BE2C (cell line): ENCODE results near the gene COL16A1.

Source experiments
- DNase-seq: peaks from one replicate; pipeline ENCODE4 v3.0.0-alpha.2; 2020
- H3K27me3 ChIP-seq: fragments of 250-450 bp; sonication (Bioruptor Pico); 2 replicates; pipeline ENCODE4 v1.5.1; 2020; ENCODE audit warnings: mild to moderate bottlenecking
- H3K36me3 ChIP-seq: fragments of 250-450 bp; sonication (Bioruptor Pico); 2 replicates; pipeline ENCODE4 v1.5.1; 2020; ENCODE audit warnings: mild to moderate bottlenecking
- H3K4me1 ChIP-seq: fragments of 250-450 bp; sonication (Bioruptor Pico); 2 replicates; pipeline ENCODE4 v1.5.1; 2020
- H3K4me3 ChIP-seq: 2 replicates; pipeline ENCODE4 v1.5.1; 2011; ENCODE audit warnings: low read depth, low read length
- H3K9me3 ChIP-seq: fragments of 250-450 bp; sonication (Bioruptor Pico); 2 replicates; pipeline ENCODE4 v1.5.1; 2020
- TF ChIP-seq, protein P1 (sequence below): IDR thresholded peaks from 2 replicates; pipeline ENCODE4 v1.5.1; 2012; ENCODE audit warnings: mild to moderate bottlenecking, low read depth, low read length

COL16A1 gene

DNA sequence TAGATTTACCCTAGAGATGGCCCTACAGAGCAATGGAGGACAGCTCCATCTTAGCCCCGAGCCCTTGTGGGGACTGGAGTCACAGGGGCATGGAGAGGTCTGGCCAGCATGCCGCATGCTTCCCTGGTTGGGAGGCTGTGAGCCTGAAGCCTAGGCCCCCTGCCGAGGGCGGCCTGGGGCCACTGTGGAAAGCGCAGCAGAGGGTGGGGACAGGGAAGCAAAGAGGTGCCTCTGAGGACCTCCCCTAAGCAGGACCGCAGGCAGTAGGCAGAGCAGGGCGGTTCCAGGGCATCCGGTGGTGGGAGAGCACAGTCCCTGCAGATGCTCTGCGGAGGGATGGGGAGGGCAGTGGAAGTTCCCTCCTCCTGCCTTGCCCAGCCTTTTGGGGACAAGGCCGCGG lies 32.7 kb downstream of the COL16A1 start:
- Histone ChIP-seq H3K4me3 (no peak overlapping the region), H3K9me3 (no peaks in the 10 kb centered on the region), H3K4me1 (peaks cover 12% of the 10 kb centered on the region; the same call in 1 of the 2 replicates), H3K27me3 (no peaks in the 10 kb centered on the region), H3K36me3 (no peaks in the 10 kb centered on the region)
- DNase-seq = no peak
- TF ChIP-seq, protein P1, sequence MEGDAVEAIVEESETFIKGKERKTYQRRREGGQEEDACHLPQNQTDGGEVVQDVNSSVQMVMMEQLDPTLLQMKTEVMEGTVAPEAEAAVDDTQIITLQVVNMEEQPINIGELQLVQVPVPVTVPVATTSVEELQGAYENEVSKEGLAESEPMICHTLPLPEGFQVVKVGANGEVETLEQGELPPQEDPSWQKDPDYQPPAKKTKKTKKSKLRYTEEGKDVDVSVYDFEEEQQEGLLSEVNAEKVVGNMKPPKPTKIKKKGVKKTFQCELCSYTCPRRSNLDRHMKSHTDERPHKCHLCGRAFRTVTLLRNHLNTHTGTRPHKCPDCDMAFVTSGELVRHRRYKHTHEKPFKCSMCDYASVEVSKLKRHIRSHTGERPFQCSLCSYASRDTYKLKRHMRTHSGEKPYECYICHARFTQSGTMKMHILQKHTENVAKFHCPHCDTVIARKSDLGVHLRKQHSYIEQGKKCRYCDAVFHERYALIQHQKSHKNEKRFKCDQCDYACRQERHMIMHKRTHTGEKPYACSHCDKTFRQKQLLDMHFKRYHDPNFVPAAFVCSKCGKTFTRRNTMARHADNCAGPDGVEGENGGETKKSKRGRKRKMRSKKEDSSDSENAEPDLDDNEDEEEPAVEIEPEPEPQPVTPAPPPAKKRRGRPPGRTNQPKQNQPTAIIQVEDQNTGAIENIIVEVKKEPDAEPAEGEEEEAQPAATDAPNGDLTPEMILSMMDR = no peak

DNA sequence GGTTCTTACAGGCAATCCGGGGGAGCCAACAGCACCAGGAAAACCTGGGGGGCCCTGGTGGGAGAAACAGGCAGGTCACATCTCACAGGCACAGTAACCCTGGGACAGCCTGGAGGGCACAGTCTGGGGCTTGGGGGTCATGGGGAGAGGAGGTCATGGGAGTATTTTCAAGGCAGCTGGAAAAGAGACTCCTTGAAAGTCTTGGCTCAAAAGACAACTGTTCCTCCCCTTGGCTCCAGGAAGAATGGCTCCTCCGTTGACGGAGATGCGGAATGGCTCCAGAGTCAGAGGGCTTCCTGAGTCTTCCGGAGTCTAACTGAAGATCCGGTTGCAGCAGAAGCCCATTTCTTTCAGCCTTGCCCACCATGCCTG lies 33.2 kb downstream of the COL16A1 start:
- TF ChIP-seq, protein P1 = no peak
- Histone ChIP-seq H3K36me3 (no peaks in the 10 kb centered on the region), H3K4me1 (peaks cover 12% of the 10 kb centered on the region; the same call in 1 of the 2 replicates), H3K9me3 (no peaks in the 10 kb centered on the region), H3K4me3 (no peak overlapping the region), H3K27me3 (no peaks in the 10 kb centered on the region)
- DNase-seq = no peak

DNA sequence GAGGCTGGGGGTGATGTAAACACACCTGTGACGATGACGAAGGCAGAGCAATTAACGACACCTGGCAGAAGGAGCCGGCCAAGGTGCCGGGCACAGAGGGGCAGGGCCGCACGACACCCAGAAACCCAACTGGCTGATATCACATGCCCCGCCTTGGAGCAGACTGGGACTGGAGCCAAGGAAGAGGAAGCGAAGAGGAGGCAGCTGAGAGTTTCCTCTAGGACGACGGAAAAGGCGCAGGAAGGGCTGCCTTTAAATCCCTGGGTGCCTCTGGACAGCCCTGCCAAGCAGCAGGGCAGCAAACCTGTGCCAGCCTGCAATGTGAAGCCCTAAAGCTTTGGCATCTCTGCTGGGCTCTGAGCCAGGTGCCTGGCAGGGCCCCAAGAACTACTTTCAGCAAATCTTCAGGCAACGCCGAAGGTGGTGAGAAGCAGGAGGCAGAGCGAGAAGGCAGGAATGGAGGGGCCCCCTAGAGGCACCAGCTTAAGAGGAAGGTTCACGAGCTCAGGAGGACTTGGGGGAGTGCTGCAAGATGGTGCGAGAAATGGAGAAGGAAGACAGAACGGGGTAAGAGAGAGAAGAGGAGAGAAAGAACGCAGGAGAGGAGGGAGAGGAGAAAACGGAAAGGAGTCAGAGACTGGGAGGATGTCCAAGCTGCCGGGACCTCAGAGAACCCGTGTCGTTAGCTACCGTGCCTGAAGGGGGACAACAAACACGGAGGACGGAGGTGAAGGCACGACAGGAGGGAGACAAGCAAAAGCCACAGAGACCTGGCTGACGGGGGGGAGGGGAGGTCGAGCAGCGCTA lies 33.8 kb downstream of the COL16A1 start:
- Histone ChIP-seq H3K4me3 (peak overlapping the region; percentile 19; the same call in 1 of the 2 replicates), H3K4me1 (peaks cover 12% of the 10 kb centered on the region; the same call in 1 of the 2 replicates)

GRCh38 chr1:31669433-31669785 lies 34.4 kb downstream of the COL16A1 start:
- peaks cover 12% of the 10 kb centered on the region; the same call in 1 of the 2 replicates for H3K4me1 ChIP-seq

More for the DNA sequence above, 33.8 kb downstream of the COL16A1 start:
- DNase-seq = peak; percentile 25
- H3K9me3 ChIP-seq = no peaks in the 10 kb centered on the region
- no peaks in the 10 kb centered on the region for H3K36me3 ChIP-seq
- no peaks in the 10 kb centered on the region for H3K27me3 ChIP-seq
- TF ChIP-seq, protein P1 = no peak

GRCh38 chr1:31668303-31668883 lies 35.4 kb downstream of the COL16A1 start:
- TF ChIP-seq, protein P1 = no peak
- Histone ChIP-seq H3K27me3 (no peaks in the 10 kb centered on the region), H3K36me3 (no peaks in the 10 kb centered on the region)

More at GRCh38 chr1:31669433-31669785, 34.4 kb downstream of the COL16A1 start:
- no peaks in the 10 kb centered on the region for H3K27me3 ChIP-seq
- no peaks in the 10 kb centered on the region for H3K9me3 ChIP-seq
- DNase-seq = peak; percentile 55
- peak overlapping the region; percentile 19; the same call in 1 of the 2 replicates for H3K4me3 ChIP-seq
- H3K36me3 ChIP-seq = no peaks in the 10 kb centered on the region
- TF ChIP-seq, protein P1 = no peak

More at GRCh38 chr1:31668303-31668883, 35.4 kb downstream of the COL16A1 start:
- no peak overlapping the region for H3K4me3 ChIP-seq
- H3K9me3 ChIP-seq = no peaks in the 10 kb centered on the region
- peaks cover 12% of the 10 kb centered on the region; the same call in 1 of the 2 replicates for H3K4me1 ChIP-seq
- peak; percentile 44 for DNase-seq
